ENCODE data around the gene MT3. TPM values are rescaled to one million over a fixed set of nuclear protein-coding genes. Genes with fewer than 3 reads are reported as not detected.

Gene MT3
- total RNA-seq, 1 experiment from 2014 or later, result not detected

DNA sequence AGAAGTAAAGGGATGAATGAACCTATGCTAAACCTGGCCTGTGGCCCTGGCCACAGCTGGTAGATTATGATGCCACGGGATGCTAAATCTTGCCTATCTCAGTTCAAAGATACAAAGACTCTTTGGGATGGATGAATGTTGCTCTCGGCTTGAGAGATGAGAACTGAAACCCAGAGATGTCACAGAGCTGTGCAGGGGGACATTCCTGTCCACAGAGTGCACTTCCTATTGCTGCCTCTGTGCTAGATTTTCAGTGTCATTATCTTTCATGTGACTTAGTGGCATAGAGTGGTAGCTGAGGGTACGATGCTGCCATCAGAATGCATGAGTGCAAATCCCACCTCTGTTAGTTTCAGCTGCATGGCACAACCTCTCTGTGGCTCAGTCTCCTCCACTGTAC lies 40.8 kb downstream of the MT3 start:
- ChIA-PET POLR2A (ENCODE audit: unreplicated experiment) (no interaction called here), CTCF (no interaction called here)

DNA sequence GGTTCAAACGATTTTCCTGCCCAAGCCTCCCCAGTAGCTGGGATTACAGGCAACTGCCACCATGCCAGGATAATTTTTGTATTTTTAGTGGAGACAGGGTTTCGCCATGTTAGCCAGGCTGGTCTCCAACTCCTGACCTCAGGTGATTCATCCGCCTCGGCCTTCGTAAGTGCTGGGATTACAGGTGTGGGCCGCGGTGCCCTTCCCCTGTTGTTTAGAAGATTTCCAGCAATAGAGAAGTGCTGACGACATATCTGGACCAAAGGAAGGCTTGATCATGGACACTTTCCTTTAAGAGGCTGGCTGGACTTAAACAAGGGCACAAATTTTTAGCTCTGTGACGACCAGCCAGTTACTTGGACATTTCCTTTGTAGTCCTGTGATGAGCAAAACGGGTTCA lies 41.9 kb downstream of the MT3 start:
- Histone ChIP-seq H3K27ac (no peak overlapping the region), H3K79me2 (ENCODE audit: low read depth) (no peaks in the 10 kb centered on the region), H3K4me3 (no peak overlapping the region), H4K20me1 (ENCODE audit: insufficient read depth) (no peaks in the 10 kb centered on the region), H3F3A (ENCODE audit: insufficient read depth, low read depth) (peaks cover 8% of the 10 kb centered on the region; the same call in 1 of the 2 replicates), H3K9me2 (ENCODE audit: insufficient read depth) (no peaks in the 10 kb centered on the region), H3K36me3 (ENCODE audit: low read depth) (no peaks in the 10 kb centered on the region), H3K4me1 (replicated peaks; ENCODE audit: insufficient read depth) (peaks cover 8% of the 10 kb centered on the region), H3K9me3 (ENCODE audit: insufficient read depth, low read depth) (no peaks in the 10 kb centered on the region), H3K4me2 (no peak overlapping the region), H2AFZ (no peak overlapping the region), H3K27me3 (ENCODE audit: insufficient read depth, low read depth) (no peaks in the 10 kb centered on the region)
- BruUV-seq (replicated peaks), result no TSS peak
- TF ChIP-seq EZH2 (IDR thresholded peaks at IDR 0.05; ENCODE audit: low read depth), result no peak
- TF ChIP-seq, protein P1, sequence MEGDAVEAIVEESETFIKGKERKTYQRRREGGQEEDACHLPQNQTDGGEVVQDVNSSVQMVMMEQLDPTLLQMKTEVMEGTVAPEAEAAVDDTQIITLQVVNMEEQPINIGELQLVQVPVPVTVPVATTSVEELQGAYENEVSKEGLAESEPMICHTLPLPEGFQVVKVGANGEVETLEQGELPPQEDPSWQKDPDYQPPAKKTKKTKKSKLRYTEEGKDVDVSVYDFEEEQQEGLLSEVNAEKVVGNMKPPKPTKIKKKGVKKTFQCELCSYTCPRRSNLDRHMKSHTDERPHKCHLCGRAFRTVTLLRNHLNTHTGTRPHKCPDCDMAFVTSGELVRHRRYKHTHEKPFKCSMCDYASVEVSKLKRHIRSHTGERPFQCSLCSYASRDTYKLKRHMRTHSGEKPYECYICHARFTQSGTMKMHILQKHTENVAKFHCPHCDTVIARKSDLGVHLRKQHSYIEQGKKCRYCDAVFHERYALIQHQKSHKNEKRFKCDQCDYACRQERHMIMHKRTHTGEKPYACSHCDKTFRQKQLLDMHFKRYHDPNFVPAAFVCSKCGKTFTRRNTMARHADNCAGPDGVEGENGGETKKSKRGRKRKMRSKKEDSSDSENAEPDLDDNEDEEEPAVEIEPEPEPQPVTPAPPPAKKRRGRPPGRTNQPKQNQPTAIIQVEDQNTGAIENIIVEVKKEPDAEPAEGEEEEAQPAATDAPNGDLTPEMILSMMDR (conservative IDR thresholded peaks at IDR 0.05), result no peak
- intact Hi-C loops (cut with micrococcal nuclease; ENCODE audit: unreplicated experiment), result no loop called here
- no peak for DNase-seq
- ChIA-PET POLR2A (ENCODE audit: unreplicated experiment) (no interaction called here), CTCF (no interaction called here)

More for the DNA sequence above, 40.8 kb downstream of the MT3 start:
- Histone ChIP-seq H4K20me1 (ENCODE audit: insufficient read depth) (no peaks in the 10 kb centered on the region), H2AFZ (no peak overlapping the region), H3K9me3 (ENCODE audit: insufficient read depth, low read depth) (no peaks in the 10 kb centered on the region), H3K79me2 (ENCODE audit: low read depth) (no peaks in the 10 kb centered on the region), H3K27ac (no peak overlapping the region), H3K36me3 (ENCODE audit: low read depth) (no peaks in the 10 kb centered on the region), H3F3A (ENCODE audit: insufficient read depth, low read depth) (peaks cover 8% of the 10 kb centered on the region; the same call in 1 of the 2 replicates), H3K9me2 (ENCODE audit: insufficient read depth) (no peaks in the 10 kb centered on the region), H3K4me1 (replicated peaks; ENCODE audit: insufficient read depth) (peaks cover 7% of the 10 kb centered on the region), H3K27me3 (ENCODE audit: insufficient read depth, low read depth) (no peaks in the 10 kb centered on the region), H3K4me2 (no peak overlapping the region), H3K4me3 (no peak overlapping the region)
- no TSS peak for BruUV-seq (replicated peaks)
- no peak for DNase-seq
- no peak for TF ChIP-seq EZH2 (IDR thresholded peaks at IDR 0.05; ENCODE audit: low read depth)
- TF ChIP-seq, protein P1 (conservative IDR thresholded peaks at IDR 0.05), result no peak
- intact Hi-C loops (cut with micrococcal nuclease; ENCODE audit: unreplicated experiment), result no loop called here

DNA sequence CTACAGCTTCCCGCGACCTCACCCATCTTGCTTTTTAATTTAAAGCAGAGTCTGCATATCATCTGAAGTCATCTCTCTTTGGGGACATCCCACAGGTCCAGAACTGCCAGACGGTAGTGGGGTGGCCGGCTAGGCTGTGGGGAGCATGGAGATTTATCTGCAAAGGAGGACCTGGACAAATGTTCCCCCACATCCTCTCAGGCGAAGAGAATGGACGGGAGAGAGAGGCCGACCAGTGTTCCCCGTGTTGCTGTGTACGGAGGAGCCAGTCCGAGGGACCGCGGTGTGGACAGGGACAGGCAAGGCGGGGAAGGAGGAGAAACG lies 42.5 kb downstream of the MT3 start:
- Histone ChIP-seq H2AFZ (no peak overlapping the region), H3K27ac (no peak overlapping the region), H3K9me3 (ENCODE audit: insufficient read depth, low read depth) (no peaks in the 10 kb centered on the region), H4K20me1 (ENCODE audit: insufficient read depth) (no peaks in the 10 kb centered on the region), H3K36me3 (ENCODE audit: low read depth) (no peaks in the 10 kb centered on the region), H3K27me3 (ENCODE audit: insufficient read depth, low read depth) (no peaks in the 10 kb centered on the region), H3K79me2 (ENCODE audit: low read depth) (no peaks in the 10 kb centered on the region), H3K4me1 (replicated peaks; ENCODE audit: insufficient read depth) (peaks cover 11% of the 10 kb centered on the region), H3K9me2 (ENCODE audit: insufficient read depth) (no peaks in the 10 kb centered on the region), H3K4me2 (no peak overlapping the region), H3K4me3 (no peak overlapping the region), H3F3A (ENCODE audit: insufficient read depth, low read depth) (peaks cover 8% of the 10 kb centered on the region; the same call in 1 of the 2 replicates)
- ChIA-PET CTCF (no interaction called here), POLR2A (ENCODE audit: unreplicated experiment) (no interaction called here)
- TF ChIP-seq, protein P1 (conservative IDR thresholded peaks at IDR 0.05), result no peak
- no peak for TF ChIP-seq EZH2 (IDR thresholded peaks at IDR 0.05; ENCODE audit: low read depth)
- no peak for DNase-seq
- intact Hi-C loops (cut with micrococcal nuclease; ENCODE audit: unreplicated experiment), result no loop called here
- no TSS peak for BruUV-seq (replicated peaks)

Data from PC-9 (cell line).